K562 (cell line): Measurements from ENCODE around the gene DMD. TPM values are rescaled to one million over a fixed set of nuclear protein-coding genes. Genes with fewer than 3 reads are reported as not detected.

ENCODE experiments used
- ATAC-seq: fragments of 200-7000 bp; cut with Tn5 transposase; 3 replicates; pipeline ENCODE4 v1.9.1; 2020; ENCODE audit warnings: moderate library complexity
- BruUV-seq: library from RNA; stranded (reverse); fragments of 400-500 nt; replicated peaks from 2 replicates; lab custom pipeline; 2021; lab: Mats Ljungman, UMichigan
- CTCF ChIA-PET: fragments of 300-600 bp; formaldehyde crosslinking; extraction: SDS; loops from one replicate; lab custom pipeline; 2021; ENCODE audit warnings: low intra/inter-chr PET ratio; lab: Yijun Ruan, JAX
- POLR2A ChIA-PET: fragments of 300-600, 350-650 bp; sonication (Branson Sonifier 250); formaldehyde crosslinking; extraction: SDS; loops from one replicate; lab custom pipeline; 2021; ENCODE audit warnings: antibody characterized with exemption, inconsistent platforms; lab: Yijun Ruan, JAX
- DNase-seq, 4 experiments: peaks; one replicate each; pipeline versions ENCODE4 v3.0.0 to v3.0.0-alpha.2; 2011 to 2018; ENCODE audit warnings: low spot score in 3 of 4, mixed read lengths in 3 of 4; ENCODE audit errors: extremely low read depth in 1 of 4
- FAIRE-seq: peaks from 2 replicates; lab custom pipeline; 2011; peaks lifted over from hg19 to GRCh38; lab: Jason Lieb, UNC
- H2AFZ ChIP-seq: 2 replicates; pipeline ENCODE4 v1.6.0; 2011; ENCODE audit warnings: low read depth, low read length, control low read depth, inconsistent platforms
- H3K27ac ChIP-seq: fragments of 200-600 bp; 3 replicates; pipeline ENCODE4 v1.8.0; 2011; ENCODE audit warnings: low read depth, mild to moderate bottlenecking, control low read depth, inconsistent platforms, low read length, moderate library complexity, mixed read lengths; ENCODE audit errors: extremely low read depth
- H3K27me3 ChIP-seq, 2 experiments: fragments of 300-600 bp in 1 of 2; 2 replicates in 1 of 2; 3 replicates in 1 of 2; pipeline versions ENCODE4 v1.6.0 to v1.8.0; 2011; ENCODE audit warnings: inconsistent platforms in 2 of 2, low read length in 2 of 2, mild to moderate bottlenecking in 1 of 2, mixed read lengths in 1 of 2, moderate library complexity in 1 of 2; ENCODE audit not compliant: control insufficient read depth in 2 of 2, insufficient read depth in 2 of 2
- H3K36me3 ChIP-seq: fragments of 300-600 bp; 3 replicates; pipeline ENCODE4 v1.8.0; 2011; ENCODE audit warnings: mild to moderate bottlenecking, low read length, inconsistent platforms; ENCODE audit not compliant: control insufficient read depth, insufficient read depth
- H3K4me1 ChIP-seq, 2 experiments: fragments of 200-600 bp in 1 of 2; replicated peaks in 1 of 2; 2 replicates in 1 of 2; 3 replicates in 1 of 2; pipeline versions ENCODE4 v1.5.1 to v1.8.0; 2011; ENCODE audit warnings: inconsistent platforms in 2 of 2, low read length in 2 of 2, mild to moderate bottlenecking in 1 of 2, mixed read lengths in 1 of 2, moderate library complexity in 1 of 2; ENCODE audit not compliant: control insufficient read depth in 2 of 2, insufficient read depth in 2 of 2
- H3K4me2 ChIP-seq: 2 replicates; pipeline ENCODE4 v1.6.1; 2011; ENCODE audit warnings: low read length, control low read depth, inconsistent platforms, mixed read lengths; ENCODE audit not compliant: insufficient read depth
- H3K4me3 ChIP-seq: fragments of 200-600 bp; sonication (generic), shearing (Covaris generic); 2 replicates; pipeline ENCODE4 v1.5.1; 2016; ENCODE audit warnings: control low read depth, inconsistent platforms
- H3K79me2 ChIP-seq: fragments of 200-600 bp; 3 replicates; pipeline ENCODE4 v1.8.0; 2011; ENCODE audit warnings: low read length, inconsistent platforms; ENCODE audit not compliant: control insufficient read depth, insufficient read depth
- H3K9ac ChIP-seq, 2 experiments: 2 replicates each; pipeline versions ENCODE4 v1.6.0 to v1.6.1; 2011; ENCODE audit warnings: low read depth in 2 of 2, low read length in 2 of 2, control low read depth in 1 of 2, inconsistent platforms in 1 of 2, mild to moderate bottlenecking in 1 of 2, mixed read lengths in 1 of 2; ENCODE audit not compliant: insufficient read depth in 1 of 2
- H3K9me1 ChIP-seq: one replicate; pipeline ENCODE4 v1.6.0; 2011; ENCODE audit warnings: inconsistent platforms, mild to moderate bottlenecking, low read length, moderate library complexity; ENCODE audit not compliant: control insufficient read depth, insufficient read depth
- H3K9me3 ChIP-seq: replicated peaks from 2 replicates; pipeline ENCODE4 v1.5.1; 2011; ENCODE audit warnings: low read depth, low read length, inconsistent platforms; ENCODE audit not compliant: control insufficient read depth, insufficient read depth
- H4K20me1 ChIP-seq: replicated peaks from 2 replicates; pipeline ENCODE4 v1.6.1; 2011; ENCODE audit warnings: low read length, inconsistent platforms, mixed read lengths; ENCODE audit not compliant: control insufficient read depth, insufficient read depth
- CCAR2 ChIP-seq: fragments of 200-400 bp; formaldehyde crosslinking; IDR thresholded peaks from 2 replicates; pipeline ENCODE4 v1.6.1; 2017; ENCODE audit warnings: mild to moderate bottlenecking, low read depth, low read length
- CHCHD3 ChIP-seq: fragments of 250-450 bp; sonication (Bioruptor Pico); IDR thresholded peaks from 2 replicates; pipeline ENCODE4 v2.1.2; 2022; ENCODE audit warnings: mild to moderate bottlenecking
- CTBP1 ChIP-seq: fragments of 450-650 bp; IDR thresholded peaks from 2 replicates; pipeline ENCODE4 v1.6.1; 2016; ENCODE audit warnings: borderline replicate concordance
- NFYB ChIP-seq: IDR thresholded peaks from 2 replicates; pipeline ENCODE4 v1.6.1; 2011; ENCODE audit warnings: mild to moderate bottlenecking, moderate library complexity; ENCODE audit not compliant: insufficient read length; ENCODE audit errors: extremely low read depth
- TCF7L2 ChIP-seq: fragments of 150-350 bp; IDR thresholded peaks from 2 replicates; pipeline ENCODE4 v1.6.1; 2016; ENCODE audit warnings: low read depth, mild to moderate bottlenecking, low read length, moderate library complexity
- ZNF23 ChIP-seq: fragments of 250-450 bp; sonication (Bioruptor Pico); IDR thresholded peaks from 2 replicates; pipeline ENCODE4 v1.4.0; 2020; ENCODE audit warnings: mild to moderate bottlenecking
- WGBS: fragments of 100-300 bp; shearing (Covaris generic); methylation state at CpG from one replicate; pipeline ENCODE4 v1.1.6; 2016; ENCODE audit warnings: low coverage, mixed read lengths; ENCODE audit not compliant: insufficient coverage; ENCODE audit errors: missing lambda C conversion rate; 5-methylcytosine and 5-hydroxymethylcytosine counted together
- in situ Hi-C: fragments of 300-500 bp; cut with MboI; formaldehyde crosslinking; loops from 4 replicates; pipeline ENCODE4 v1.15.0; 2018; ENCODE audit warnings: inconsistent platforms, mixed read lengths
- intact Hi-C: fragments of 100-400 bp; cut with micrococcal nuclease; formaldehyde crosslinking; loops from 2 replicates; pipeline ENCODE4 v1.14.2; 2022
- polyA plus RNA-seq, 8 experiments: library from polyadenylated mRNA; depleted of rRNA in 4 of 8; stranded (reverse) in 5 of 8; unstranded in 3 of 8; fragments of >200 nt; fragmentation: Nextera tagmentation in 2 of 8; fragmentation: Illumina TruSeq in 1 of 8; extraction: Ambion mirVana in 2 of 8; extraction: Trizol in 1 of 8; gene quantifications; 2 replicates each; pipeline versions ENCODE4 v1.2.1 to v1.2.3, GENCODE V29; 2011 to 2014; ENCODE audit warnings: inconsistent platforms in 1 of 8, missing spikeins in 1 of 8
- total RNA-seq, 7 experiments: library from RNA; depleted of rRNA in 6 of 7; stranded (reverse); fragments of >200 nt in 6 of 7; fragmentation: Illumina TruSeq in 2 of 7; extraction: Trizol in 2 of 7; gene quantifications; 2 replicates each; pipeline versions ENCODE4 v1.2.1 to v1.2.3, GENCODE V29; 2011 to 2021; ENCODE audit warnings: low replicate concordance in 1 of 7
- TF ChIP-seq, protein P1 (sequence below): sonication (generic); formaldehyde crosslinking; IDR thresholded peaks from 2 replicates; pipeline ENCODE4 v1.8.0; 2022; ENCODE audit warnings: mild to moderate bottlenecking, missing genetic modification reagents
- TF ChIP-seq, protein P2 (sequence below): fragments of 450-650 bp; IDR thresholded peaks from 2 replicates; pipeline ENCODE4 v1.6.1; 2016; ENCODE audit warnings: mild to moderate bottlenecking
- TF ChIP-seq, protein P3 (sequence below): fragments of 250-450 bp; sonication (Bioruptor Pico); IDR thresholded peaks from 2 replicates; pipeline ENCODE4 v1.5.0; 2021; ENCODE audit warnings: mild to moderate bottlenecking, borderline replicate concordance
- TF ChIP-seq, protein P4 (sequence below): fragments of 250-450 bp; sonication (Bioruptor Pico); IDR thresholded peaks from 2 replicates; pipeline ENCODE4 v1.5.0; 2021; ENCODE audit warnings: mild to moderate bottlenecking, moderate library complexity

Gene DMD
- total and polyA plus RNA-seq, 9 of the 15 experiments (the other 6 are each of a cell fraction or from before 2014, with no cell fraction given): 3.8 to 20.4 (median 11.4) TPM

DNA sequence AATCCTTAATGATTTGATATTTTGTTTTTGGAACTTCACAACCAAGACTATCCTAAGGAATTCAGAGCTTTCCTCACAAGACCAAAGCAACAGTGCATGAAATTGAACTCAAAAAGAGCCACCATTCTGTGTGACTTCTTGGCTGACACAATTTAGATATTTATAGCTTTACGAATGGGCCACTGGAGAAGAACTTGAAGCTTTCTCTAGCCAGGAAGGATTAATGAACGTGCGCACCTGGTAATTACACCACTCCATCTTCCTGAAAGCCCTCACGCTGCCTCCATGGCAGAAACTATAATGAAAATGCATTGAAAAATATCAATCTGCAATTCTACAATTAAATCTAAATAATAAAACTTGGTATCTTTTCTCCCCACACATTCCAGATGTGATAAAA lies 1057.8 kb downstream of the DMD start:
- Histone ChIP-seq H3K9ac (no peak overlapping the region), H3K36me3 (no peaks in the 10 kb centered on the region), H3K9me3 (no peaks in the 10 kb centered on the region), H3K27me3 (no peaks in the 10 kb centered on the region), H4K20me1 (no peaks in the 10 kb centered on the region), H3K4me1 (no peaks in the 10 kb centered on the region), H3K4me3 (no peak overlapping the region), H3K4me2 (no peak overlapping the region), H3K9me1 (no peaks in the 10 kb centered on the region), H2AFZ (no peak overlapping the region), H3K79me2 (no peaks in the 10 kb centered on the region), H3K27ac (no peak overlapping the region)
- in situ Hi-C loops (no loop called here), intact Hi-C loops (no loop called here)
- 0% methylated on average over 4 of the region's 4 CpGs for WGBS
- ChIA-PET POLR2A (no interaction called here), CTCF (no interaction called here)
- FAIRE-seq: no peak
- DNase-seq: no peak
- no TSS peak for BruUV-seq
- no peak for ATAC-seq
- TF ChIP-seq CHCHD3 (CRISPR knock-in tag) (no peak), CTBP1 (no peak), NFYB (no peak), TCF7L2 (no peak), ZNF23 (CRISPR knock-in tag) (no peak), CCAR2 (no peak)
- TF ChIP-seq, protein P1, sequence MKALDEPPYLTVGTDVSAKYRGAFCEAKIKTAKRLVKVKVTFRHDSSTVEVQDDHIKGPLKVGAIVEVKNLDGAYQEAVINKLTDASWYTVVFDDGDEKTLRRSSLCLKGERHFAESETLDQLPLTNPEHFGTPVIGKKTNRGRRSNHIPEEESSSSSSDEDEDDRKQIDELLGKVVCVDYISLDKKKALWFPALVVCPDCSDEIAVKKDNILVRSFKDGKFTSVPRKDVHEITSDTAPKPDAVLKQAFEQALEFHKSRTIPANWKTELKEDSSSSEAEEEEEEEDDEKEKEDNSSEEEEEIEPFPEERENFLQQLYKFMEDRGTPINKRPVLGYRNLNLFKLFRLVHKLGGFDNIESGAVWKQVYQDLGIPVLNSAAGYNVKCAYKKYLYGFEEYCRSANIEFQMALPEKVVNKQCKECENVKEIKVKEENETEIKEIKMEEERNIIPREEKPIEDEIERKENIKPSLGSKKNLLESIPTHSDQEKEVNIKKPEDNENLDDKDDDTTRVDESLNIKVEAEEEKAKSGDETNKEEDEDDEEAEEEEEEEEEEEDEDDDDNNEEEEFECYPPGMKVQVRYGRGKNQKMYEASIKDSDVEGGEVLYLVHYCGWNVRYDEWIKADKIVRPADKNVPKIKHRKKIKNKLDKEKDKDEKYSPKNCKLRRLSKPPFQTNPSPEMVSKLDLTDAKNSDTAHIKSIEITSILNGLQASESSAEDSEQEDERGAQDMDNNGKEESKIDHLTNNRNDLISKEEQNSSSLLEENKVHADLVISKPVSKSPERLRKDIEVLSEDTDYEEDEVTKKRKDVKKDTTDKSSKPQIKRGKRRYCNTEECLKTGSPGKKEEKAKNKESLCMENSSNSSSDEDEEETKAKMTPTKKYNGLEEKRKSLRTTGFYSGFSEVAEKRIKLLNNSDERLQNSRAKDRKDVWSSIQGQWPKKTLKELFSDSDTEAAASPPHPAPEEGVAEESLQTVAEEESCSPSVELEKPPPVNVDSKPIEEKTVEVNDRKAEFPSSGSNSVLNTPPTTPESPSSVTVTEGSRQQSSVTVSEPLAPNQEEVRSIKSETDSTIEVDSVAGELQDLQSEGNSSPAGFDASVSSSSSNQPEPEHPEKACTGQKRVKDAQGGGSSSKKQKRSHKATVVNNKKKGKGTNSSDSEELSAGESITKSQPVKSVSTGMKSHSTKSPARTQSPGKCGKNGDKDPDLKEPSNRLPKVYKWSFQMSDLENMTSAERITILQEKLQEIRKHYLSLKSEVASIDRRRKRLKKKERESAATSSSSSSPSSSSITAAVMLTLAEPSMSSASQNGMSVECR (CRISPR knock-in tag): no peak
- TF ChIP-seq, protein P2, sequence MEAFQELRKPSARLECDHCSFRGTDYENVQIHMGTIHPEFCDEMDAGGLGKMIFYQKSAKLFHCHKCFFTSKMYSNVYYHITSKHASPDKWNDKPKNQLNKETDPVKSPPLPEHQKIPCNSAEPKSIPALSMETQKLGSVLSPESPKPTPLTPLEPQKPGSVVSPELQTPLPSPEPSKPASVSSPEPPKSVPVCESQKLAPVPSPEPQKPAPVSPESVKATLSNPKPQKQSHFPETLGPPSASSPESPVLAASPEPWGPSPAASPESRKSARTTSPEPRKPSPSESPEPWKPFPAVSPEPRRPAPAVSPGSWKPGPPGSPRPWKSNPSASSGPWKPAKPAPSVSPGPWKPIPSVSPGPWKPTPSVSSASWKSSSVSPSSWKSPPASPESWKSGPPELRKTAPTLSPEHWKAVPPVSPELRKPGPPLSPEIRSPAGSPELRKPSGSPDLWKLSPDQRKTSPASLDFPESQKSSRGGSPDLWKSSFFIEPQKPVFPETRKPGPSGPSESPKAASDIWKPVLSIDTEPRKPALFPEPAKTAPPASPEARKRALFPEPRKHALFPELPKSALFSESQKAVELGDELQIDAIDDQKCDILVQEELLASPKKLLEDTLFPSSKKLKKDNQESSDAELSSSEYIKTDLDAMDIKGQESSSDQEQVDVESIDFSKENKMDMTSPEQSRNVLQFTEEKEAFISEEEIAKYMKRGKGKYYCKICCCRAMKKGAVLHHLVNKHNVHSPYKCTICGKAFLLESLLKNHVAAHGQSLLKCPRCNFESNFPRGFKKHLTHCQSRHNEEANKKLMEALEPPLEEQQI: no peak
- TF ChIP-seq, protein P3, sequence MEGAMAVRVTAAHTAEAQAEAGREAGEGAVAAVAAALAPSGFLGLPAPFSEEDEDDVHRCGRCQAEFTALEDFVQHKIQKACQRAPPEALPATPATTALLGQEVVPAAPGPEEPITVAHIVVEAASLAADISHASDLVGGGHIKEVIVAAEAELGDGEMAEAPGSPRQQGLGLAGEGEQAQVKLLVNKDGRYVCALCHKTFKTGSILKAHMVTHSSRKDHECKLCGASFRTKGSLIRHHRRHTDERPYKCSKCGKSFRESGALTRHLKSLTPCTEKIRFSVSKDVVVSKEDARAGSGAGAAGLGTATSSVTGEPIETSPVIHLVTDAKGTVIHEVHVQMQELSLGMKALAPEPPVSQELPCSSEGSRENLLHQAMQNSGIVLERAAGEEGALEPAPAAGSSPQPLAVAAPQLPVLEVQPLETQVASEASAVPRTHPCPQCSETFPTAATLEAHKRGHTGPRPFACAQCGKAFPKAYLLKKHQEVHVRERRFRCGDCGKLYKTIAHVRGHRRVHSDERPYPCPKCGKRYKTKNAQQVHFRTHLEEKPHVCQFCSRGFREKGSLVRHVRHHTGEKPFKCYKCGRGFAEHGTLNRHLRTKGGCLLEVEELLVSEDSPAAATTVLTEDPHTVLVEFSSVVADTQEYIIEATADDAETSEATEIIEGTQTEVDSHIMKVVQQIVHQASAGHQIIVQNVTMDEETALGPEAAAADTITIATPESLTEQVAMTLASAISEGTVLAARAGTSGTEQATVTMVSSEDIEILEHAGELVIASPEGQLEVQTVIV (CRISPR knock-in tag): no peak
- TF ChIP-seq, protein P4, sequence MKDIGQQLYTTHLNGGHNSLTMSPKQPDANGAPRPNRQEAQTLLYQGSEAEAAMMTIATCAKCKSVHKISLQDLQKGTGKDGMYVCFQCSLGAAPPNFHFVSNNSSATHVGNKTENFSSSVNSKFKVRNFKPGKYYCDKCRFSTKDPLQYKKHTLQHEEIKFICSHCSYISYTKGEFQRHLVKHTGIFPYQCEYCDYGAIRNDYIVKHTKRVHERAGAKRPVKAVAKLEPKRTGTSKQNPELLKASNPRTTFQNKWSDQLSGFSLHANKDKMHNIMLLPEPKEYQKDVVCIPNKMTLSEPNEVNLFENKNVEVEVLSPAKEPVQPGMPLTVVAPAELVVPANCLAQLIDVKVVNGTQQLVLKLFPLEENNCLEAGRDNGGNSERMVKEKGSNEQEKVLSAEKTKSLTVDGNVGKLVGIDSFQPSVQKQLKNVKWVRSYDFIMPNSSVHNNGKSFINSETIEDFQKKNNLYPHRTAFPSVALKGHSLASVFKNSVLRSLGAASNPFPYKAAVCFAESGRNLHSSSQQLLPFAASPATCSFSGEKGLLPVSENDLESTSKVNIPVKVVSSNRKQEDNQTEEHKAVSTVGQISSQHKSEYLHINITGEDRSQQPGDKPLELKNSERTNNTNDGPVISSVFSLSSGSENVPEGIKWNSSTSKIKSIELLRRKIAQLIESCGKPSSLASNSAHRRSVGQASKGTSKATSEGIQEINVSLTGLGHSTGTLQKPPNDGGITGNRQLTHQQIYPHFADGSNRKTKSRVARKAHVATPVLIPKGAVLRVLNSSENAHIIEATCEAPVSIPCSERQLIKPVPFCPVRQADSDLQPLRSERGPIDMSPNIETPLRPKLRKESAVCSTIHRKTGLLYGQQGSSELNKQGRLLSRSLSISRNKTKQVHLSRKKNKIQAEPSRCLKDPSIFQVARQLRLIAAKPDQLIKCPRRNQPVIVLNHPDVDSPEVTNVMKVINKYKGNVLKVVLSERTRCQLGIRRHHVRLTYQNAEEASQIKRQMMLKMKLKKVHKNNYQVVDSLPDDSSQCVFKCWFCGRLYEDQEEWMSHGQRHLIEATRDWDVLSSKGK: no peak
